ENCODE measurements around the gene SPCS1. TPM values are rescaled to one million over a fixed set of nuclear protein-coding genes. Genes with fewer than 3 reads are reported as not detected.

SPCS1 gene
- total and polyA plus RNA-seq, 9 of the 15 experiments (the other 6 are each of a cell fraction or from before 2014, with no cell fraction given) = 73.9 to 567 (median 127) TPM

- Histone ChIP-seq H3K9ac (ENCODE audit: insufficient read depth in 1 of 2, low read depth in 2 of 2, low read length in 2 of 2) (no peak overlapping the region), H3K36me3 (ENCODE audit: control insufficient read depth, insufficient read depth, low read length) (peaks cover 31% of the 10 kb centered on the region; the same call in 2 of the 3 replicates), H3K9me3 (replicated peaks; ENCODE audit: control insufficient read depth, insufficient read depth, low read depth, low read length) (no peaks in the 10 kb centered on the region), H2AFZ (ENCODE audit: low read depth, low read length) (no peak overlapping the region), H3K4me3 (no peak overlapping the region), H3K4me1 (replicated peaks in 1 of 2; ENCODE audit: control insufficient read depth in 2 of 2, insufficient read depth in 2 of 2, low read length in 2 of 2) (peaks cover 0 to 14% of the 10 kb centered on the region in 2 experiments; a peak in 3 of 5 replicates), H3K27me3 (ENCODE audit: control insufficient read depth in 2 of 2, insufficient read depth in 2 of 2, low read length in 2 of 2) (no peaks in the 10 kb centered on the region), H3K27ac (ENCODE audit: extremely low read depth, low read depth, low read length) (no peak overlapping the region; the same call in 2 of the 3 replicates), H3K4me2 (ENCODE audit: insufficient read depth, low read length) (no peak overlapping the region), H3K9me1 (ENCODE audit: control insufficient read depth, insufficient read depth, low read length) (no peaks in the 10 kb centered on the region), H3K79me2 (ENCODE audit: control insufficient read depth, insufficient read depth, low read length) (no peaks in the 10 kb centered on the region), H4K20me1 (replicated peaks; ENCODE audit: control insufficient read depth, insufficient read depth, low read length) (no peaks in the 10 kb centered on the region)
- ATAC-seq = no peak
- no peak for FAIRE-seq
- intact Hi-C loops (cut with micrococcal nuclease) = no loop called here
- ChIA-PET CTCF (ENCODE audit: low intra/inter-chr PET ratio) (no interaction called here), POLR2A (interaction anchor here (1.4 kb wide), 1 partner anchor 20 kb away, joined by 5 read pairs; no protein-coding TSS in a partner anchor)
- TF ChIP-seq ZNF707 (CRISPR knock-in tag; conservative IDR thresholded peaks at IDR 0.05) (no peak), ZBTB26 (CRISPR knock-in tag; IDR thresholded peaks at IDR 0.05) (no peak), ZNF436 (CRISPR knock-in tag; IDR thresholded peaks at IDR 0.05) (no peak), BHLHE40 (IDR thresholded peaks at IDR 0.05; ENCODE audit: low read length) (no peak), FOSL1 (tag; conservative IDR thresholded peaks at IDR 0.05) (no peak), ZNF584 (CRISPR knock-in tag; IDR thresholded peaks at IDR 0.05; ENCODE audit: low read depth) (no peak), TRIM28 (IDR thresholded peaks at IDR 0.05) (no peak), NFE2 (IDR thresholded peaks at IDR 0.05; ENCODE audit: low read depth) (peak; percentile 34)
- in situ Hi-C loops (cut with MboI) = no loop called here
- 36% methylated on average over 1 of the region's 1 CpG for WGBS (ENCODE audit: insufficient coverage, low coverage, missing lambda C conversion rate)
- DNase-seq (ENCODE audit: extremely low read depth in 1 of 4, low spot score in 3 of 4) = no peak
- no TSS peak for BruUV-seq (replicated peaks)
Observed at GRCh38 chr3:52671676-52672075, 34.2 kb upstream of the SPCS1 start.

All from K562 (cell line).